ENCODE measurements around the gene SUSD1. TPM values are rescaled to one million over a fixed set of nuclear protein-coding genes. Genes with fewer than 3 reads are reported as not detected.

The SUSD1 gene
- total and polyA plus RNA-seq, 2 donors (not counting 1 experiment from before 2014, with no cell fraction given): 5.7 to 7.5 TPM

- Histone ChIP-seq H3K27me3 (replicated peaks in 1 of 4; ENCODE audit: control extremely low read depth in 1 of 4, control insufficient read depth in 3 of 4, insufficient read depth in 4 of 4, low read length in 3 of 4) (no peaks in the 10 kb centered on the region), H3K4me2 (replicated peaks; ENCODE audit: low read depth, low read length, poor library complexity, severe bottlenecking) (peak overlapping the region; percentile 39), H3K9ac (ENCODE audit: low read length) (no peak overlapping the region), H3K9me3 (ENCODE audit: control extremely low read depth in 1 of 3, control insufficient read depth in 2 of 3, insufficient read depth in 1 of 3, low read length in 2 of 3) (peaks cover 0 to 4% (median 0%) of the 10 kb centered on the region in 3 donors), H3K36me3 (replicated peaks in 1 of 2; ENCODE audit: control extremely low read depth in 1 of 2, control insufficient read depth in 1 of 2, extremely low read depth in 1 of 2, insufficient read depth in 2 of 2, low read length in 1 of 2) (no peaks in the 10 kb centered on the region), H4K20me1 (ENCODE audit: control insufficient read depth, insufficient read depth, low read length, poor library complexity, severe bottlenecking) (no peaks in the 10 kb centered on the region), H3K79me2 (ENCODE audit: control insufficient read depth, insufficient read depth, low read length) (no peaks in the 10 kb centered on the region), H3K4me3 (ENCODE audit: control extremely low read depth in 1 of 5, extremely low read depth in 1 of 5, insufficient read depth in 1 of 5, low read depth in 2 of 5, low read length in 4 of 5) (no peak overlapping the region), H3K27ac (ENCODE audit: low read length in 2 of 2) (peak overlapping the region; percentile 39 to 44), H2AFZ (ENCODE audit: insufficient read depth, low read depth, low read length, poor library complexity, severe bottlenecking) (no peak overlapping the region), H3K4me1 (ENCODE audit: control insufficient read depth in 2 of 2, insufficient read depth in 2 of 2, low read length in 2 of 2) (peaks cover 35 to 53% of the 10 kb centered on the region in 2 donors)
- H3K4me3 Mint-ChIP-seq: peak overlapping the region; percentile 49
- DNase-seq (peak; percentile 55), ATAC-seq (ENCODE audit: low read depth) (peak; percentile 69)
- peak overlapping the region; percentile 57 for H3K27ac Mint-ChIP-seq
- intact Hi-C loops (cut with micrococcal nuclease): loop anchor here (5.0 to 10.0 kb wide), 3 partner anchors 37 to 85 kb away; no protein-coding TSS in a partner anchor
- CTCF ChIA-PET: interaction anchor here (0.7 to 11.5 kb wide), 7 partner anchors 9 to 316 kb away, joined by 3 to 274 read pairs (median 3); no protein-coding TSS in a partner anchor
- H3K9me3 Mint-ChIP-seq (ENCODE audit: insufficient read depth): no peaks in the 10 kb centered on the region
- no peak for TF ChIP-seq EZH2 (IDR thresholded peaks at IDR 0.05; ENCODE audit: borderline replicate concordance, insufficient read depth, low read depth, low read length, poor library complexity, severe bottlenecking)
- no peak for TF ChIP-seq CTCF (IDR thresholded peaks at IDR 0.05)
- no peaks in the 10 kb centered on the region for H3K27me3 Mint-ChIP-seq
- POLR2A ChIA-PET: interaction anchor here (0.5 to 0.7 kb wide), 5 partner anchors 8 to 173 kb away, joined by 3 to 9 read pairs (median 3); partner anchors contain the start of gene UGCG
- 81% methylated on average over 5 of the region's 15 CpGs for WGBS (ENCODE audit: insufficient coverage)
- peaks cover 59% of the 10 kb centered on the region for H3K4me1 Mint-ChIP-seq
Observed at GRCh38 chr9:112069318-112070169, 105.6 kb downstream of the SUSD1 start.

Measured in B cell (primary cell).